Measurements from ENCODE around the gene MACIR.

DNA sequence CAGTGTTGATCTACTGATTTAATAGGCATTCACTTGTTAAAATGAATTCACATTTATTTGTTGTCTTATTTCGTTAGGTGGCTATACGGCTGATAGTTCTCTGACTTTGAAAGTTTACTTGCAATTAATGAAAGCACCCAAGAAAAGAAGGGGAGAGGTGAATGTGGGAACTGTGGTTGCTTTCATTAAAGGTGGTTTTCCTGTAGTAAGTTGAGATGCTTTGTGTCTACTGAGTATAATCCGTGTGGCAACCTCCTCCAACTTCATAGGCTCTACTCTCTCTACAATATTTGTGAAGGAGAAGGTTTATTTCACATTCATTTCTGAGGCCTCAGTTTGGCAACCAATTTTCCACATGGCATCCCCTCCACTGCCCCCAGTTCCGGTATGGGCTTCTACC, 12.8 kb upstream of the MACIR start:
- TF ChIP-seq, protein P1, sequence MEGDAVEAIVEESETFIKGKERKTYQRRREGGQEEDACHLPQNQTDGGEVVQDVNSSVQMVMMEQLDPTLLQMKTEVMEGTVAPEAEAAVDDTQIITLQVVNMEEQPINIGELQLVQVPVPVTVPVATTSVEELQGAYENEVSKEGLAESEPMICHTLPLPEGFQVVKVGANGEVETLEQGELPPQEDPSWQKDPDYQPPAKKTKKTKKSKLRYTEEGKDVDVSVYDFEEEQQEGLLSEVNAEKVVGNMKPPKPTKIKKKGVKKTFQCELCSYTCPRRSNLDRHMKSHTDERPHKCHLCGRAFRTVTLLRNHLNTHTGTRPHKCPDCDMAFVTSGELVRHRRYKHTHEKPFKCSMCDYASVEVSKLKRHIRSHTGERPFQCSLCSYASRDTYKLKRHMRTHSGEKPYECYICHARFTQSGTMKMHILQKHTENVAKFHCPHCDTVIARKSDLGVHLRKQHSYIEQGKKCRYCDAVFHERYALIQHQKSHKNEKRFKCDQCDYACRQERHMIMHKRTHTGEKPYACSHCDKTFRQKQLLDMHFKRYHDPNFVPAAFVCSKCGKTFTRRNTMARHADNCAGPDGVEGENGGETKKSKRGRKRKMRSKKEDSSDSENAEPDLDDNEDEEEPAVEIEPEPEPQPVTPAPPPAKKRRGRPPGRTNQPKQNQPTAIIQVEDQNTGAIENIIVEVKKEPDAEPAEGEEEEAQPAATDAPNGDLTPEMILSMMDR (conservative IDR thresholded peaks at IDR 0.05) = no peak
- no peak for TF ChIP-seq EZH2 (IDR thresholded peaks at IDR 0.05; ENCODE audit: low read depth)

Measured in PC-9 (cell line).